ENCODE data around the gene IPO4. TPM values are rescaled to one million over a fixed set of nuclear protein-coding genes. Genes with fewer than 3 reads are reported as not detected.

The IPO4 gene
- total and polyA plus RNA-seq, 9 of the 15 experiments (the other 6 are each of a cell fraction or from before 2014, with no cell fraction given): 7.3 to 122 (median 31.8) TPM

GRCh38 chr14:24139272-24139934 lies 49.2 kb downstream of the IPO4 start:
- Histone ChIP-seq H3K27me3 (ENCODE audit: control insufficient read depth in 2 of 2, insufficient read depth in 2 of 2, low read length in 2 of 2) (no peaks in the 10 kb centered on the region), H3K9ac (ENCODE audit: insufficient read depth in 1 of 2, low read depth in 2 of 2, low read length in 2 of 2) (no peak overlapping the region), H3K9me3 (replicated peaks; ENCODE audit: control insufficient read depth, insufficient read depth, low read depth, low read length) (no peaks in the 10 kb centered on the region), H3K79me2 (ENCODE audit: control insufficient read depth, insufficient read depth, low read length) (peaks cover 25% of the 10 kb centered on the region), H3K9me1 (ENCODE audit: control insufficient read depth, insufficient read depth, low read length) (no peaks in the 10 kb centered on the region), H3K27ac (ENCODE audit: extremely low read depth, low read depth, low read length) (no peak overlapping the region), H3K4me3 (no peak overlapping the region), H4K20me1 (replicated peaks; ENCODE audit: control insufficient read depth, insufficient read depth, low read length) (no peaks in the 10 kb centered on the region; the same call in 1 of the 2 replicates), H2AFZ (ENCODE audit: low read depth, low read length) (no peak overlapping the region), H3K4me2 (ENCODE audit: insufficient read depth, low read length) (no peak overlapping the region), H3K4me1 (replicated peaks in 1 of 2; ENCODE audit: control insufficient read depth in 2 of 2, insufficient read depth in 2 of 2, low read length in 2 of 2) (peaks cover 23 to 41% of the 10 kb centered on the region in 2 experiments; a peak in 4 of 5 replicates), H3K36me3 (ENCODE audit: control insufficient read depth, insufficient read depth, low read length) (peaks cover 42% of the 10 kb centered on the region)
- no peak for DNase-seq (ENCODE audit: extremely low read depth in 1 of 4, low spot score in 3 of 4)
- 73% methylated on average over 8 of the region's 9 CpGs for WGBS (ENCODE audit: insufficient coverage, low coverage, missing lambda C conversion rate)
- ChIA-PET POLR2A (interaction anchor here (1.1 to 1.5 kb wide), 2 partner anchors 46 to 1045 kb away, joined by 3 to 4 read pairs; partner anchors contain the start of gene PCK2), CTCF (ENCODE audit: low intra/inter-chr PET ratio) (no interaction called here)
- FAIRE-seq: no peak
- TF ChIP-seq ZNF507 (tag; conservative IDR thresholded peaks at IDR 0.05) (no peak), ZNF263 (CRISPR knock-in tag; IDR thresholded peaks at IDR 0.05; ENCODE audit: borderline replicate concordance) (no peak), MIER1 (IDR thresholded peaks at IDR 0.05; ENCODE audit: low read depth) (peak; percentile 62)
- no peak for ATAC-seq
- in situ Hi-C loops (cut with MboI): no loop called here
- BruUV-seq (replicated peaks): no TSS peak
- intact Hi-C loops (cut with micrococcal nuclease): no loop called here
